Cardiac muscle cell (in vitro differentiated cells and primary cell): ENCODE results near the gene ZNF565. TPM values are rescaled to one million over a fixed set of nuclear protein-coding genes. Genes with fewer than 3 reads are reported as not detected.

Experiments used
- DNase-seq, 2 donors: peaks; one replicate each; pipeline versions ENCODE4 v3.0.0 to v3.0.0-alpha.2; 2010 to 2017; ENCODE audit warnings: low read depth in 1 of 2, low spot score in 1 of 2
- H3K27ac ChIP-seq: fragments of 200-600 bp; sonication (generic); 2 replicates; pipeline ENCODE4 v1.5.1; 2016
- H3K27me3 ChIP-seq: fragments of 200-600 bp; sonication (generic); 2 replicates; pipeline ENCODE4 v1.6.0; 2016; ENCODE audit warnings: control low read depth
- H3K36me3 ChIP-seq: fragments of 200-600 bp; sonication (generic); 2 replicates; pipeline ENCODE4 v1.5.1; 2016; ENCODE audit warnings: control low read depth
- H3K4me1 ChIP-seq: fragments of 200-600 bp; sonication (generic); 2 replicates; pipeline ENCODE4 v1.8.1; 2017; ENCODE audit warnings: low read depth, mild to moderate bottlenecking, mixed run types
- H3K4me3 ChIP-seq: fragments of 200-600 bp; sonication (generic); 2 replicates; pipeline ENCODE4 v1.5.1; 2016; ENCODE audit warnings: mild to moderate bottlenecking
- H3K9me3 ChIP-seq: fragments of 200-600 bp; sonication (generic); 2 replicates; pipeline ENCODE4 v1.5.1; 2017; ENCODE audit warnings: low read depth, mild to moderate bottlenecking, control low read depth
- CTCF ChIP-seq: IDR thresholded peaks from 2 replicates; pipeline ENCODE4 v1.5.1; 2012; ENCODE audit warnings: low read depth, mild to moderate bottlenecking, low read length
- polyA plus RNA-seq: library from polyadenylated mRNA; unstranded; fragments of >200 nt; fragmentation: Nextera tagmentation; extraction: Ambion mirVana; gene quantifications from 2 replicates; pipeline ENCODE4 v1.2.1, GENCODE V29; 2016
- total RNA-seq: library from RNA; depleted of rRNA; stranded (reverse); fragments of >200 nt; gene quantifications from 2 replicates; pipeline ENCODE4 v1.2.3, GENCODE V29; 2016

ZNF565 gene
- total and polyA plus RNA-seq, 2 experiments from 2014 or later = 1.2 to 4.4 TPM

- Histone ChIP-seq H3K27me3 (no peaks in the 10 kb centered on the region), H3K4me3 (no peak overlapping the region), H3K4me1 (no peaks in the 10 kb centered on the region), H3K27ac (no peak overlapping the region), H3K9me3 (no peaks in the 10 kb centered on the region), H3K36me3 (peaks cover 44% of the 10 kb centered on the region)
- TF ChIP-seq CTCF = no peak
- DNase-seq = no peak
Measured at GRCh38 chr19:36144624-36145023, 69.8 kb downstream of the ZNF565 start.

GRCh38 chr19:36142496-36142895 lies 72.0 kb downstream of the ZNF565 start:
- DNase-seq = no peak
- Histone ChIP-seq H3K9me3 (no peaks in the 10 kb centered on the region), H3K27me3 (no peaks in the 10 kb centered on the region), H3K27ac (no peak overlapping the region), H3K36me3 (peaks cover 37% of the 10 kb centered on the region), H3K4me3 (no peak overlapping the region), H3K4me1 (peaks cover 3% of the 10 kb centered on the region)
- TF ChIP-seq CTCF = no peak

- no peak overlapping the region for H3K27ac ChIP-seq
- H3K4me1 ChIP-seq = peaks cover 3% of the 10 kb centered on the region
- peaks cover 34% of the 10 kb centered on the region for H3K36me3 ChIP-seq
- DNase-seq = no peak
- no peak for TF ChIP-seq CTCF
- H3K9me3 ChIP-seq = no peaks in the 10 kb centered on the region
- no peaks in the 10 kb centered on the region for H3K27me3 ChIP-seq
- H3K4me3 ChIP-seq = no peak overlapping the region
Measured at GRCh38 chr19:36142046-36142445, 72.4 kb downstream of the ZNF565 start.

GRCh38 chr19:36141039-36141927 lies 73.2 kb downstream of the ZNF565 start:
- H3K4me3 ChIP-seq = peak overlapping the region; percentile 97
- H3K36me3 ChIP-seq = peaks cover 30% of the 10 kb centered on the region
- no peaks in the 10 kb centered on the region for H3K27me3 ChIP-seq
- DNase-seq = peak; percentile 85 to 91
- H3K27ac ChIP-seq = peak overlapping the region; percentile 92
- H3K9me3 ChIP-seq = no peaks in the 10 kb centered on the region
- TF ChIP-seq CTCF = no peak
- H3K4me1 ChIP-seq = peaks cover 3% of the 10 kb centered on the region

GRCh38 chr19:36140304-36141038 lies 74.0 kb downstream of the ZNF565 start:
- no peak for TF ChIP-seq CTCF
- DNase-seq = peak; percentile 58 to 71

More at GRCh38 chr19:36140304-36141038, 74.0 kb downstream of the ZNF565 start:
- Histone ChIP-seq H3K4me3 (peak overlapping the region; percentile 97), H3K27ac (peak overlapping the region; percentile 92), H3K27me3 (no peaks in the 10 kb centered on the region), H3K9me3 (no peaks in the 10 kb centered on the region), H3K4me1 (peaks cover 3% of the 10 kb centered on the region), H3K36me3 (peaks cover 22% of the 10 kb centered on the region)
